ENCODE results near the gene TRIP6.

The TRIP6 gene

GRCh38 chr7:100860702-100861615 is 6.2 kb upstream of the TRIP6 start:
- no CpG with 5 or more reads among the region's 18 CpGs for WGBS (ENCODE audit: insufficient coverage, insufficient read length)
- no peaks in the 10 kb centered on the region for H3K9me3 ChIP-seq (ENCODE audit: control insufficient read depth, insufficient read depth, low read length)
- H3K36me3 ChIP-seq (ENCODE audit: control insufficient read depth, insufficient read depth, low read length), result peaks cover 15% of the 10 kb centered on the region
- no peak overlapping the region for H3K27ac ChIP-seq (ENCODE audit: low read length)
- no peak for DNase-seq (ENCODE audit: low read depth, low spot score)
- H3K4me1 ChIP-seq (ENCODE audit: control insufficient read depth, insufficient read depth, low read length), result no peaks in the 10 kb centered on the region
- no peaks in the 10 kb centered on the region for H3K27me3 ChIP-seq (ENCODE audit: control insufficient read depth, insufficient read depth, low read length)
- no peak overlapping the region for H3K4me3 ChIP-seq (ENCODE audit: low read length)

- Histone ChIP-seq H3K9me3 (ENCODE audit: control insufficient read depth, insufficient read depth, low read length) (no peaks in the 10 kb centered on the region), H3K4me3 (ENCODE audit: low read length) (no peak overlapping the region), H3K4me1 (ENCODE audit: control insufficient read depth, insufficient read depth, low read length) (peaks cover under 1% of the 10 kb centered on the region; the same call in 1 of the 2 replicates), H3K36me3 (ENCODE audit: control insufficient read depth, insufficient read depth, low read length) (peaks cover 15% of the 10 kb centered on the region), H3K27ac (ENCODE audit: low read length) (no peak overlapping the region), H3K27me3 (ENCODE audit: control insufficient read depth, insufficient read depth, low read length) (no peaks in the 10 kb centered on the region)
- WGBS (ENCODE audit: insufficient coverage, insufficient read length), result no CpG with 5 or more reads among the region's 14 CpGs
- no peak for DNase-seq (ENCODE audit: low read depth, low spot score)
Observed at GRCh38 chr7:100861616-100861985, 5.6 kb upstream of the TRIP6 start.

GRCh38 chr7:100863406-100863950 is 3.7 kb upstream of the TRIP6 start:
- Histone ChIP-seq H3K4me3 (ENCODE audit: low read length) (no peak overlapping the region), H3K36me3 (ENCODE audit: control insufficient read depth, insufficient read depth, low read length) (peaks cover 15% of the 10 kb centered on the region), H3K9me3 (ENCODE audit: control insufficient read depth, insufficient read depth, low read length) (no peaks in the 10 kb centered on the region), H3K27ac (ENCODE audit: low read length) (no peak overlapping the region), H3K27me3 (ENCODE audit: control insufficient read depth, insufficient read depth, low read length) (no peaks in the 10 kb centered on the region), H3K4me1 (ENCODE audit: control insufficient read depth, insufficient read depth, low read length) (peaks cover 5% of the 10 kb centered on the region; the same call in 1 of the 2 replicates)
- no CpG with 5 or more reads among the region's 10 CpGs for WGBS (ENCODE audit: insufficient coverage, insufficient read length)
- no peak for DNase-seq (ENCODE audit: low read depth, low spot score)

- Histone ChIP-seq H3K4me1 (ENCODE audit: control insufficient read depth, insufficient read depth, low read length) (peaks cover 5% of the 10 kb centered on the region; the same call in 1 of the 2 replicates), H3K36me3 (ENCODE audit: control insufficient read depth, insufficient read depth, low read length) (peaks cover 10% of the 10 kb centered on the region), H3K27ac (ENCODE audit: low read length) (no peak overlapping the region), H3K4me3 (ENCODE audit: low read length) (no peak overlapping the region), H3K27me3 (ENCODE audit: control insufficient read depth, insufficient read depth, low read length) (no peaks in the 10 kb centered on the region), H3K9me3 (ENCODE audit: control insufficient read depth, insufficient read depth, low read length) (no peaks in the 10 kb centered on the region)
- DNase-seq (ENCODE audit: low read depth, low spot score), result no peak
- WGBS (ENCODE audit: insufficient coverage, insufficient read length), result no CpG with 5 or more reads among the region's 12 CpGs
Observed at GRCh38 chr7:100864263-100864845, 2.8 kb upstream of the TRIP6 start.

GRCh38 chr7:100865372-100865911 is 1.7 kb upstream of the TRIP6 start:
- H3K4me1 ChIP-seq (ENCODE audit: control insufficient read depth, insufficient read depth, low read length), result peaks cover 5% of the 10 kb centered on the region; the same call in 1 of the 2 replicates
- peaks cover 9% of the 10 kb centered on the region for H3K36me3 ChIP-seq (ENCODE audit: control insufficient read depth, insufficient read depth, low read length)
- no peak for DNase-seq (ENCODE audit: low read depth, low spot score)

GRCh38 chr7:100865938-100866728 is 1.1 kb upstream of the TRIP6 start:
- Histone ChIP-seq H3K36me3 (ENCODE audit: control insufficient read depth, insufficient read depth, low read length) (peaks cover 12% of the 10 kb centered on the region), H3K4me1 (ENCODE audit: control insufficient read depth, insufficient read depth, low read length) (peaks cover 5% of the 10 kb centered on the region; the same call in 1 of the 2 replicates), H3K4me3 (ENCODE audit: low read length) (no peak overlapping the region), H3K27ac (ENCODE audit: low read length) (no peak overlapping the region), H3K27me3 (ENCODE audit: control insufficient read depth, insufficient read depth, low read length) (no peaks in the 10 kb centered on the region), H3K9me3 (ENCODE audit: control insufficient read depth, insufficient read depth, low read length) (no peaks in the 10 kb centered on the region)
- WGBS (ENCODE audit: insufficient coverage, insufficient read length), result no CpG with 5 or more reads among the region's 46 CpGs
- DNase-seq (ENCODE audit: low read depth, low spot score), result no peak

More at GRCh38 chr7:100865372-100865911, 1.7 kb upstream of the TRIP6 start:
- Histone ChIP-seq H3K27me3 (ENCODE audit: control insufficient read depth, insufficient read depth, low read length) (no peaks in the 10 kb centered on the region), H3K4me3 (ENCODE audit: low read length) (no peak overlapping the region), H3K27ac (ENCODE audit: low read length) (no peak overlapping the region), H3K9me3 (ENCODE audit: control insufficient read depth, insufficient read depth, low read length) (no peaks in the 10 kb centered on the region)
- no CpG with 5 or more reads among the region's 17 CpGs for WGBS (ENCODE audit: insufficient coverage, insufficient read length)

GRCh38 chr7:100866729-100867039 is 503 bp upstream of the TRIP6 start:
- Histone ChIP-seq H3K27ac (ENCODE audit: low read length) (no peak overlapping the region), H3K9me3 (ENCODE audit: control insufficient read depth, insufficient read depth, low read length) (no peaks in the 10 kb centered on the region), H3K36me3 (ENCODE audit: control insufficient read depth, insufficient read depth, low read length) (peaks cover 15% of the 10 kb centered on the region), H3K27me3 (ENCODE audit: control insufficient read depth, insufficient read depth, low read length) (no peaks in the 10 kb centered on the region), H3K4me3 (ENCODE audit: low read length) (no peak overlapping the region; the same call in 1 of the 2 replicates), H3K4me1 (ENCODE audit: control insufficient read depth, insufficient read depth, low read length) (peaks cover 5% of the 10 kb centered on the region; the same call in 1 of the 2 replicates)
- no peak for DNase-seq (ENCODE audit: low read depth, low spot score)
- WGBS (ENCODE audit: insufficient coverage, insufficient read length), result no CpG with 5 or more reads among the region's 5 CpGs

GRCh38 chr7:100867776-100868485 is 744 bp downstream of the TRIP6 start:
- Histone ChIP-seq H3K27ac (ENCODE audit: low read length) (no peak overlapping the region), H3K4me3 (ENCODE audit: low read length) (peak overlapping the region; percentile 90), H3K36me3 (ENCODE audit: control insufficient read depth, insufficient read depth, low read length) (peaks cover 18% of the 10 kb centered on the region), H3K4me1 (ENCODE audit: control insufficient read depth, insufficient read depth, low read length) (peaks cover 5% of the 10 kb centered on the region; the same call in 1 of the 2 replicates), H3K9me3 (ENCODE audit: control insufficient read depth, insufficient read depth, low read length) (no peaks in the 10 kb centered on the region), H3K27me3 (ENCODE audit: control insufficient read depth, insufficient read depth, low read length) (no peaks in the 10 kb centered on the region)
- no peak for DNase-seq (ENCODE audit: low read depth, low spot score)
- no CpG with 5 or more reads among the region's 27 CpGs for WGBS (ENCODE audit: insufficient coverage, insufficient read length)

- H3K9me3 ChIP-seq (ENCODE audit: control insufficient read depth, insufficient read depth, low read length), result no peaks in the 10 kb centered on the region
- no peak overlapping the region for H3K27ac ChIP-seq (ENCODE audit: low read length)
- H3K4me1 ChIP-seq (ENCODE audit: control insufficient read depth, insufficient read depth, low read length), result no peaks in the 10 kb centered on the region
- no peak overlapping the region; the same call in 1 of the 2 replicates for H3K4me3 ChIP-seq (ENCODE audit: low read length)
- no peak for DNase-seq (ENCODE audit: low read depth, low spot score)
- WGBS (ENCODE audit: insufficient coverage, insufficient read length), result no CpG with 5 or more reads among the region's 10 CpGs
- H3K36me3 ChIP-seq (ENCODE audit: control insufficient read depth, insufficient read depth, low read length), result peaks cover 25% of the 10 kb centered on the region
- no peaks in the 10 kb centered on the region for H3K27me3 ChIP-seq (ENCODE audit: control insufficient read depth, insufficient read depth, low read length)
Observed at GRCh38 chr7:100873599-100874299, 6.6 kb downstream of the TRIP6 start.
